HL-60 (cell line): ENCODE measurements around the gene NR2E1.

Experiments
- CTCF ChIP-seq: IDR thresholded peaks from one replicate; pipeline ENCODE4 v1.5.1; 2011; ENCODE audit warnings: low read length, control low read depth, inconsistent platforms; ENCODE audit not compliant: insufficient read depth
- POLR2AphosphoS5 ChIP-seq: IDR thresholded peaks from 2 replicates; pipeline ENCODE4 v1.6.1; 2012; ENCODE audit warnings: low read depth
- TF ChIP-seq, protein P1 (sequence below): IDR thresholded peaks from 2 replicates; pipeline ENCODE4 v1.6.1; 2012; ENCODE audit warnings: low read depth; ENCODE audit not compliant: insufficient replicate concordance

GRCh38 chr6:108164815-108165706 lies 761 bp upstream of the NR2E1 start:
- no peak for TF ChIP-seq CTCF
- TF ChIP-seq POLR2AphosphoS5 = no peak
- TF ChIP-seq, protein P1, sequence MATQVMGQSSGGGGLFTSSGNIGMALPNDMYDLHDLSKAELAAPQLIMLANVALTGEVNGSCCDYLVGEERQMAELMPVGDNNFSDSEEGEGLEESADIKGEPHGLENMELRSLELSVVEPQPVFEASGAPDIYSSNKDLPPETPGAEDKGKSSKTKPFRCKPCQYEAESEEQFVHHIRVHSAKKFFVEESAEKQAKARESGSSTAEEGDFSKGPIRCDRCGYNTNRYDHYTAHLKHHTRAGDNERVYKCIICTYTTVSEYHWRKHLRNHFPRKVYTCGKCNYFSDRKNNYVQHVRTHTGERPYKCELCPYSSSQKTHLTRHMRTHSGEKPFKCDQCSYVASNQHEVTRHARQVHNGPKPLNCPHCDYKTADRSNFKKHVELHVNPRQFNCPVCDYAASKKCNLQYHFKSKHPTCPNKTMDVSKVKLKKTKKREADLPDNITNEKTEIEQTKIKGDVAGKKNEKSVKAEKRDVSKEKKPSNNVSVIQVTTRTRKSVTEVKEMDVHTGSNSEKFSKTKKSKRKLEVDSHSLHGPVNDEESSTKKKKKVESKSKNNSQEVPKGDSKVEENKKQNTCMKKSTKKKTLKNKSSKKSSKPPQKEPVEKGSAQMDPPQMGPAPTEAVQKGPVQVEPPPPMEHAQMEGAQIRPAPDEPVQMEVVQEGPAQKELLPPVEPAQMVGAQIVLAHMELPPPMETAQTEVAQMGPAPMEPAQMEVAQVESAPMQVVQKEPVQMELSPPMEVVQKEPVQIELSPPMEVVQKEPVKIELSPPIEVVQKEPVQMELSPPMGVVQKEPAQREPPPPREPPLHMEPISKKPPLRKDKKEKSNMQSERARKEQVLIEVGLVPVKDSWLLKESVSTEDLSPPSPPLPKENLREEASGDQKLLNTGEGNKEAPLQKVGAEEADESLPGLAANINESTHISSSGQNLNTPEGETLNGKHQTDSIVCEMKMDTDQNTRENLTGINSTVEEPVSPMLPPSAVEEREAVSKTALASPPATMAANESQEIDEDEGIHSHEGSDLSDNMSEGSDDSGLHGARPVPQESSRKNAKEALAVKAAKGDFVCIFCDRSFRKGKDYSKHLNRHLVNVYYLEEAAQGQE = no peak
